ENCODE measurements around the gene KANSL1L. TPM values are rescaled to one million over a fixed set of nuclear protein-coding genes. Genes with fewer than 3 reads are reported as not detected.

The KANSL1L gene
- total and polyA plus RNA-seq, 8 donors: 2.6 to 128 (median 19.6) TPM

- Histone ChIP-seq H3K27ac (no peak overlapping the region), H3K4me3 (no peak overlapping the region), H3K4me1 (peaks cover 26 to 69% (median 45%) of the 10 kb centered on the region in 4 donors), H3K36me3 (peaks cover 0 to 43% (median 39%) of the 10 kb centered on the region in 4 donors), H3K27me3 (no peaks in the 10 kb centered on the region), H3K9me3 (no peaks in the 10 kb centered on the region)
- WGBS, 5 donors: 70 to 91% (median 89%) methylated on average over 2 of the region's 2 CpGs
- TF ChIP-seq EP300 (IDR thresholded peaks at IDR 0.05) (no peak), CTCF (IDR thresholded peaks at IDR 0.05) (no peak), POLR2AphosphoS5 (IDR thresholded peaks at IDR 0.05) (no peak), POLR2A (IDR thresholded peaks at IDR 0.05) (no peak)
- intact Hi-C loops (cut with DNase I; ENCODE audit: low total_unique reads): no loop called here
- no peak for DNase-seq
These were observed 163.3 kb downstream of the KANSL1L start for GRCh38 chr2:210007895-210008294.

GRCh38 chr2:210004881-210005280, 166.3 kb downstream of the KANSL1L start:
- no peak for DNase-seq
- Histone ChIP-seq H3K4me1 (peaks cover 33 to 74% (median 48%) of the 10 kb centered on the region in 4 donors), H3K36me3 (peaks cover 0 to 20% (median 18%) of the 10 kb centered on the region in 4 donors), H3K4me3 (no peak overlapping the region), H3K9me3 (no peaks in the 10 kb centered on the region), H3K27ac (no peak overlapping the region), H3K27me3 (no peaks in the 10 kb centered on the region)
- WGBS, 5 donors: 53 to 72% (median 60%) methylated on average over 2 of the region's 2 CpGs
- TF ChIP-seq CTCF (IDR thresholded peaks at IDR 0.05) (no peak), POLR2A (IDR thresholded peaks at IDR 0.05) (no peak)
- intact Hi-C loops (cut with DNase I; ENCODE audit: low total_unique reads): no loop called here

GRCh38 chr2:210003359-210003758, 167.8 kb downstream of the KANSL1L start:
- H3K4me3 ChIP-seq: peak overlapping the region; percentile 83 to 100 (median 98)
- peak overlapping the region in 3 of 5 donors; percentile 83 to 86 (median 85) for H3K27ac ChIP-seq
- peaks cover 29 to 59% (median 44%) of the 10 kb centered on the region in 4 donors for H3K4me1 ChIP-seq
- DNase-seq: no peak
- 10 to 23% (median 16%) methylated on average over 2 of the region's 2 CpGs for WGBS, 5 donors
- intact Hi-C loops (cut with DNase I; ENCODE audit: low total_unique reads): no loop called here
- H3K36me3 ChIP-seq: peaks cover 0 to 11% (median 6%) of the 10 kb centered on the region in 4 donors
- no peaks in the 10 kb centered on the region for H3K27me3 ChIP-seq
- TF ChIP-seq EP300 (IDR thresholded peaks at IDR 0.05) (no peak), POLR2A (IDR thresholded peaks at IDR 0.05) (no peak), POLR2AphosphoS5 (IDR thresholded peaks at IDR 0.05) (no peak), CTCF (IDR thresholded peaks at IDR 0.05) (no peak)
- no peaks in the 10 kb centered on the region for H3K9me3 ChIP-seq

- TF ChIP-seq EP300 (IDR thresholded peaks at IDR 0.05): no peak
- TF ChIP-seq POLR2AphosphoS5 (IDR thresholded peaks at IDR 0.05): peak; percentile 70 to 93 (median 82)
- peak; percentile 97 to 99 for DNase-seq
- WGBS, 5 donors: 0 to 1% (median 0%) methylated on average over 36 to 58 of the region's 58 CpGs
- peaks cover 29 to 52% (median 42%) of the 10 kb centered on the region in 4 donors for H3K4me1 ChIP-seq
- H3K4me3 ChIP-seq: peak within 1 kb of the TSS; percentile 83 to 100 (median 98)
- H3K9me3 ChIP-seq: no peaks in the 10 kb centered on the region
- H3K27me3 ChIP-seq: no peaks in the 10 kb centered on the region
- peaks cover 0 to 5% (median 1%) of the 10 kb centered on the region in 4 donors for H3K36me3 ChIP-seq
- H3K27ac ChIP-seq: peak within 1 kb of the TSS; percentile 74 to 87 (median 85)
- intact Hi-C loops (cut with DNase I; ENCODE audit: low total_unique reads): no loop called here
These were observed 168.8 kb downstream of the KANSL1L start, which contains the start of gene RPE for GRCh38 chr2:210002158-210003157. TSS of gene RPE (plus strand) at chr2:210002638. CDS start at chr2:210002662, 24 bp downstream.
